LNCaP clone FGC (cell line): ENCODE results near the gene ITGA8.

Experiments used
- DNase-seq: peaks from one replicate; pipeline ENCODE4 v3.0.0-alpha.2; 2011; ENCODE audit warnings: low read depth
- H3K4me3 ChIP-seq: 2 replicates; pipeline ENCODE4 v1.5.1; 2011; ENCODE audit warnings: mild to moderate bottlenecking, low read depth, low read length, control low read depth
- CTCF ChIP-seq: IDR thresholded peaks from 2 replicates; pipeline ENCODE4 v1.5.1; 2012; ENCODE audit warnings: mild to moderate bottlenecking; ENCODE audit not compliant: control insufficient read depth, insufficient read depth; ENCODE audit errors: extremely low read depth

The ITGA8 gene

DNA sequence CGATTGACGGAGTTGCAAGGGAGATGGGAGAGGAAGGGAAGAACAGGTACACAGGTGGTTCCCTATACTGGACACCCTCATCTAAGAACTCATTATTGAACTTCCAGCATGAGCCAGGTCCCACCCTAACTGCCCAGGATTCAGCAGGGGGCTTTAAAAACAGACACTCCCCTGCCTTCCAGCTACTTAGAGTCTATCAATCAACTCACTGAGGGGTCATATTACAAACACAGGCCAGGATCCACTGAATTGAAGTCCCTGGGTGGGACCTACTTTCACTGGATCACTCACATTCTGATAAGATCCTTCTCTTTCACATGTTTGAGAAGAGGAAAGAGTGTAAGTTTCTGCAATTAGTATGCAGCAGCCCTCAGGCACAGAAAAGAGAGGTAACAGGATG lies 92.8 kb downstream of the ITGA8 start:
- H3K4me3 ChIP-seq, result no peak overlapping the region
- DNase-seq, result no peak
- no peak for TF ChIP-seq CTCF

DNA sequence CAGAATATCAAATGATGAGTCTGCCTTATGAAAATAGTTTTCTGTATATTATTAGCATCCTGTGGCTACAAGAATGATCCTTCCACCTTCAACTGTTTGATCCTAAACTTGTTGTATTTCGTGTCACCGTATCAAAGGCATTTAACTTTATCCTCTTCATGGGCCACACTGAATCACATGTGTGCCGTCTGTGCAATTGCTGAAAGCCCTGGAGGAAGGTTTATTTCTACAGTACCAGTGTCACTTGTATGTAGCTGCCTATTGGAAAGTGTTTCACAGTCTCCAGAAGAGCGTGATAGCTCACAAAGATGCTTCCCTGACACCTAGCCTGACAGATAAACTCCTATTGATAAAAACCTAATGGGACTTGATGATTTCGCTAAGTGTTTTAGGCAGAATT lies 94.5 kb downstream of the ITGA8 start:
- no peak for DNase-seq
- TF ChIP-seq CTCF, result no peak
- H3K4me3 ChIP-seq, result no peak overlapping the region

DNA sequence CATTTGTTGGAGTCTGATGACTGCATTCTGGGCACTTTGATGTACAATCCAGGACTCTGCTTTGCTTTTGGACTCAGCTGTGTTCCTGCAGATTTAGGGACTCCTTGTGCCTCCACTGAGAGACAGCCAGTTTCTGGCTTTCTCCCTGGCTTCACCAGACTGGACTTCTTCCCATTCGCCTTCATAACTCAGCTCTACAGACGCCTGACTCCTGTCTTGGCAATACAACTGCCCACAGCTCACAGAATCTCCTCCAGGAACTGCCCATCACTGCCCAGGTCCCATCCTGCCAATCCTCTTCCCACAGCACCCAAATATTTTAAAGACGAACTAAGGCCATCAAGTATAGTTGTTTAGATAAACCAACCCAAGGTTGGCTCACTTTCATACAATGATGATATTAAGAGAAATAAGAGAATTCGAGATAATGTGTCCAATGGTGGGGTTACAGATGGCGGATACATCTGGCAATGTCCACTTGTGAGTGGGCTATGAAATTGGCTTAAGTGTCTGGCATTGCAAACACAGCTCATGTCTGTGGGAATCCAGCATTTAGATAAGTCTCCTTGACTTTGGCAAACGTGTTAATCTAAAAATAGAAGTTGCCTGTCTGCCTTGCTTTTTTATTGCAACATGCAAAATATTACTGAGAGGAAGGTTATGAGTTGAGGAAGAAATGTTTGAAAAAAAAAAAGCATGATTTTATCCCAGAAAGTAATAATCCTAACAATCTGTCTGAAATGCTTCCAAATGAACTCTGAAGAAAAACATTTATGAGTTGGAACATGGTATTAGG lies 95.1 kb downstream of the ITGA8 start:
- DNase-seq, result no peak
- TF ChIP-seq CTCF, result no peak
- H3K4me3 ChIP-seq, result no peak overlapping the region

DNA sequence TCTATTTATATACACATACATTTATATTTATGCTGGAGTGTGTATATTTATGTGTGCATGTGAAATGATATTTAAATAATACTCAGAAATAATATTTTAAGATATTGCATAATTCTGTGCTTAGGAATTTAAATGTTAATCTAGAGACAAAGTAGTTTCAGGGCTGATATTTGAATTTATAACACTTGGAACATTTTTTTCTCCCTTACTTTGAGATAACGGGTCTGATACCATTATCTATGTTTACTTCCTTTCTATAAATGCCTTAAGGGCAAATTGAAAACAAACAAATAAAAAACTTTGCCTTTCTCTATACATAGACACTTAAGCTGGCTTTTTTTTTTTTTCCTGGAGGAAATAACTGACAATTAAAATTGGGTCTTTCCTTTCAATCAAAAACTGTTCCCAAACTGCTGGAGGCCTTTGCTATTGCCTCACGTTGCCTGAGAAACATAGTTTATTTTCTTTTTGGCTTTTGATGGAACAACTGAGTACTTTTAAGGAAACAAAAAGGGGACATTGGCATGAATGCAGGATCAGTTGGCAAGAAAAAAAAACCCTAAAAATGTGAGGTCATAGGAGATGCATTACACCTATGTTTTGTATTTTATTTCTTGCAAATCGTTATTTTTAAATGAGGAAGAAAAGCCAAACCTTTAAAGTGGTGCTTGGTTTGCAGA lies 98.7 kb downstream of the ITGA8 start:
- no peak for DNase-seq
- TF ChIP-seq CTCF, result no peak
- H3K4me3 ChIP-seq, result no peak overlapping the region

- no peak for DNase-seq
- no peak overlapping the region for H3K4me3 ChIP-seq
- TF ChIP-seq CTCF, result no peak
Observed at GRCh38 chr10:15620337-15620736, 99.4 kb downstream of the ITGA8 start.

DNA sequence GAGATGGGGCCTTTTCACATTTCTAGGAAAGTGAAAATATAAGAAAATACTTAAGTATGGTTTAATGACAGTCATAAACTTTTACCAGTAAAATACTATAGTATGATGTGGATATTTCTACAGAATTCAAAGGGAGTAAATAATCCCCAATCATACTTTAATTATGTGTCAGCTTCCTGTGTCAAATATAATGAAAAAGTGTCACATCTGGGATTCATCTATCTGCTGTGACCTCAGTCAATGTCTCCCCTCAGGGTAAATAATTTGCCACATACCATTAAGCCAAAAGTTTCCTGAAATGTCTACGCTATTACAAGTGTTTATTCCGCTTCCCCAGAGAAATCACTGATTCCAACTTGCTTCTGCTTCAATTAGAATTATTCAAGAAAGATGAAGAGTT lies 110.5 kb downstream of the ITGA8 start:
- H3K4me3 ChIP-seq, result no peak overlapping the region
- TF ChIP-seq CTCF, result no peak
- no peak for DNase-seq

- DNase-seq, result no peak
- TF ChIP-seq CTCF, result no peak
- no peak overlapping the region for H3K4me3 ChIP-seq
Observed at GRCh38 chr10:15606377-15606776, 113.3 kb downstream of the ITGA8 start.
